ENCODE measurements around the gene FNBP1.
"Not testable (repeated sequence)": the region's sequence is repeated elsewhere in the genome, so short reads cannot be mapped to it uniquely, and the experiment has no call there.

Gene FNBP1

GRCh38 chr9:129998491-129999140 is 44.4 kb downstream of the FNBP1 start:
- no peak for DNase-seq (ENCODE audit: low read depth)
- TF ChIP-seq, protein P1, sequence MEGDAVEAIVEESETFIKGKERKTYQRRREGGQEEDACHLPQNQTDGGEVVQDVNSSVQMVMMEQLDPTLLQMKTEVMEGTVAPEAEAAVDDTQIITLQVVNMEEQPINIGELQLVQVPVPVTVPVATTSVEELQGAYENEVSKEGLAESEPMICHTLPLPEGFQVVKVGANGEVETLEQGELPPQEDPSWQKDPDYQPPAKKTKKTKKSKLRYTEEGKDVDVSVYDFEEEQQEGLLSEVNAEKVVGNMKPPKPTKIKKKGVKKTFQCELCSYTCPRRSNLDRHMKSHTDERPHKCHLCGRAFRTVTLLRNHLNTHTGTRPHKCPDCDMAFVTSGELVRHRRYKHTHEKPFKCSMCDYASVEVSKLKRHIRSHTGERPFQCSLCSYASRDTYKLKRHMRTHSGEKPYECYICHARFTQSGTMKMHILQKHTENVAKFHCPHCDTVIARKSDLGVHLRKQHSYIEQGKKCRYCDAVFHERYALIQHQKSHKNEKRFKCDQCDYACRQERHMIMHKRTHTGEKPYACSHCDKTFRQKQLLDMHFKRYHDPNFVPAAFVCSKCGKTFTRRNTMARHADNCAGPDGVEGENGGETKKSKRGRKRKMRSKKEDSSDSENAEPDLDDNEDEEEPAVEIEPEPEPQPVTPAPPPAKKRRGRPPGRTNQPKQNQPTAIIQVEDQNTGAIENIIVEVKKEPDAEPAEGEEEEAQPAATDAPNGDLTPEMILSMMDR (conservative IDR thresholded peaks at IDR 0.05; ENCODE audit: low read depth, low read length) = no peak
- H3K4me3 ChIP-seq (ENCODE audit: low read length) = no peak overlapping the region

GRCh38 chr9:129997706-129998105 is 45.3 kb downstream of the FNBP1 start:
- DNase-seq (ENCODE audit: low read depth); H3K4me3 ChIP-seq (ENCODE audit: low read length): not testable (repeated sequence)

DNA sequence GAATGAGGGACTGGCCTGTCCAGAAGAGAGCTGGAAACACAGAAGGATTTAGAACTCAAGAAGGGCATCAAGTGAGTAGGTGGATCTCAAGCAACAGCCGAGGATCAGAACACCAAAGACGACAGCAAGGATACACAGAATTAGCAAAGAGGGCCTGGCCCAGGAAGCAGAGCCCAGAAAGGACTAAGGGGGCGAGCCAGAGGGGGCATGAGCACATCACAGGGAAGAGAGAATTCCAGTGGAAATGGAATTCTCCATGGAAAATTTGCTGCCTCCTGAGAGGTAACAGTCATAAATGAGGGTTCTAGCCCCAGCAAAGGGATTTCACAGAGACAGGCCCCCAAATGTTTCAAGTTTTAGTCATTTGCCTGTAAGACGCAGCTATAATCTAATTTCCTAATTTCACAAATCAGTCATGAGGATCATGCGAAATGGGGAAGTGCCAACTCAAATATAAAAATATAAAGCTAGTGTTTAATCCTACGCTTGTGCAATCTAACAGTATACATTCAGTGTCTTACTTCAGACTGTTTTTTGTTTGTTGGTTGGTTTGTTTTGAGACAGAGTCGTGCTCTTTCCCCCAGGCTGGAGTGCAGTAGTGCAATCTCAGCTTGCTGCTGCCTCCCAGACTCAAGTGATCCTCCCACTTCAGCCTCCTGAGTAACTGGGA is 46.7 kb downstream of the FNBP1 start:
- no peak for DNase-seq (ENCODE audit: low read depth)
- H3K4me3 ChIP-seq (ENCODE audit: low read length) = no peak overlapping the region
- TF ChIP-seq, protein P1 (conservative IDR thresholded peaks at IDR 0.05; ENCODE audit: low read depth, low read length) = no peak

DNA sequence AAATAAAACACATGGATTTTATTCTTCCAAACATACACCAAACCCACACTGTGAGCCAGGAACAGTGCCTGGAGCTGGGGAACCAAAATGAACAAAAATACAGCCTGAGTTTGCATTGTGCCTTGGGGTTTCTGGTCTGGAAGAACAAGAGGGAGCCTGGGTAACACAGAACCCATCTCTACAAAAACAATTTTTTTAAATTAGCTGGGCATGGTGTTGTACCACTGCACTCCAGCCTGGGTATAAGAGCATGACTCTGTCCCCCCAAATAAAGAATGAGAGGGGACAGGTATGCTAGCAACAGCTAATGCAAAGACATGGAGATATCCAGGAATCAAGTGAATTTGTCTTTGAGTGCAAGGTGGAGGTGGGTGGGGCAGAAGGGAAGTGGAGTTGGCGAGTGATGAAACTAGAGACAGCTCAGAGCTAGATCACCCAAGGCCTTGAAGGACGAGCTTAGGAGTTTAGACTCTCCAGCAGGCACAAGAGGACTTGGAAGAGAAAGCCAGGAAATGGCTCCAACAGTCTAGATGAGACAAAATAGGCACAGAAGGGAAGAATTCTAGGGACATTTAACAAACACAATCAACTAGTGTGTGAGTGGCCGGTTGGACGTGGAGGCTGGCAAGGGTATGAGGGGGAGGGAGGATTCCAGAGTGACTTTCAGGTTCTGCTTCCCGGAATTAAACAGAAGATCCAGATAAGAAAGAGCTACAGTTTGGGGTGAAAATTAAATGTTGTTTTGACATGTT is 47.4 kb downstream of the FNBP1 start:
- TF ChIP-seq, protein P1 (conservative IDR thresholded peaks at IDR 0.05; ENCODE audit: low read depth, low read length) = no peak
- H3K4me3 ChIP-seq (ENCODE audit: low read length) = no peak overlapping the region
- no peak for DNase-seq (ENCODE audit: low read depth)

DNA sequence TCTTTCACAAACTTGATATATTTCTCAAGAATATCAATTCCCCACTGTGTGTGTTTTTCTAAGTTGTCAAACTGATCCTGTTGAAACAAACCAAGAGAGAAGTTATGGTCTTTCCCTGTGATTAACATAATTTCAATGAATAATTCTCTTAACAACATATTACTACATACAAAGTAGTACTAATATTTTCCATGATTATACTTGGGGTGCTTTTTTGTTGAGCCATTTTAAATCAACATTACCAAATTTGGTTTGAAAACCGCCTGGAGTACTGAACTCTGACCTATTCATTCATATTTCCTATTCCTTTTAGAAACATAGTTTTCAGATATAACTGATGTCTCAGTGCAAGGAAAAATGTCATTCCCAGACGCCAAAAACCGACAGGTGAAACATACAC is 48.1 kb downstream of the FNBP1 start:
- no peak for DNase-seq (ENCODE audit: low read depth)
- no peak overlapping the region for H3K4me3 ChIP-seq (ENCODE audit: low read length)
- TF ChIP-seq, protein P1 (conservative IDR thresholded peaks at IDR 0.05; ENCODE audit: low read depth, low read length) = no peak

DNA sequence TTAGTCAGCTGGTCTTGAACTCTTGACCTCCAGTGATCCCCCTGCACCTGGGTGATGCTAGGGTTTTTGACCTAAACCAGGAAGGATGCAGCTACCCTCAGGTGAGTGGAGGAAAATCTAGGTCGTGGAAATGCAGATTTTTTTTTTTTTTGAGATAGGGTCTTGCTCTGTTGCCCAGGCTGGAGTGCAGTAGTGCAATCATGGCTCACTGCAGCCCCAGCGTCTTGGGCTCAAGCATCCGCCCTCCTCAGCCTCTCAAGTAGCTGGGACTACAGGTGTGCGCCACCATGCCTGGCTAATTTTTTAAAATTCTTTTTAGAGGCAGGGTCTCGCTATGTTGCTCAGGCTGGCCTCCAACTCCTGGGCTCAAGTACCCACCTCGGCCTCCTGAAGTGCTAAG is 51.9 kb downstream of the FNBP1 start:
- DNase-seq (ENCODE audit: low read depth); H3K4me3 ChIP-seq (ENCODE audit: low read length): not testable (repeated sequence)

DNA sequence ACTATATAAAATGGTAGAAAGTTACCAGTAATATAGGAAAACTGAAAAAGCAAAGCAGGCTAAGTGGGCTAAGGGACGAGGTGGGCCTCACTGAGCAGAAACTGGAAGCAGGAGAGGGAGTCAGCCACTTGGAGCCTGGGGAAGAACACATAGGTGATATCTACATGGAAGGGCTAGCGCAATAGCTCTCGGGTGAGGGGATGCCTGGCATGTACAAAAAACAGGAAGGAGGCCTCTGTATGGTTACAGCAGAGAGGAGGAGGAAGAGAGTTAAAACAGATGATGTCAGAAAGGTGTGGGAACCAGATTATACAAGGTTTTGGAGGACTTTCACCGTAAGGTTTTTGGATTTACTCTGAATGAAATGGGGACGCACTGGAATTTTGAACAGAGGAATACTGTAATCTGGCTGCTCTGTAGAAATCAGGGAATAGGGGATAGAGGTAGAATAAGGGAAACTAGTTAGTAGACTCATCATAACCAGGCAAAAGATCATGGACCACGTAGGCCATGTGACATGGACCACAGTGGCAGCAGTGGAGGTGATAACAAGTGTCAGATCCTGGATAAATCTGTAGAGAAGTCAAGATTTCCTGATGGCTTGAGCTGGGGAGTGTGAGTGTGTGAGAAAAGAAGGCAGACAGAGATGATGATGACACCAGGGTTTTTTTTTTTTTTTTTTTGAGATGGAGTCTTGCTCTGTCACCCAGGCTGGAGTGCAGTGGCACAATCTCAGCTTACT is 52.5 kb downstream of the FNBP1 start:
- DNase-seq (ENCODE audit: low read depth) = no peak
- H3K4me3 ChIP-seq (ENCODE audit: low read length) = no peak overlapping the region
- TF ChIP-seq, protein P1 (conservative IDR thresholded peaks at IDR 0.05; ENCODE audit: low read depth, low read length) = no peak
